Thoracic aorta (tissue), 2 donors: ENCODE data around the gene DCC. TPM values are rescaled to one million over a fixed set of nuclear protein-coding genes. Genes with fewer than 3 reads are reported as not detected.

Experiments
- ATAC-seq: fragments of 150-250 bp; one replicate; pipeline ENCODE4 v1.8.0; 2017; ENCODE audit warnings: low read depth; ENCODE audit not compliant: insufficient number of reproducible peaks, low FRiP score
- DNase-seq: peaks from one replicate; pipeline ENCODE4 v3.0.0-alpha.2; 2020; ENCODE audit warnings: low spot score
- H3K27ac ChIP-seq, 2 donors: fragments of 200-600 bp; sonication (generic); 1 replicate in 1 of 2; 2 replicates in 1 of 2; pipeline ENCODE4 v1.5.1; 2016; ENCODE audit warnings: mild to moderate bottlenecking in 2 of 2, moderate library complexity in 2 of 2
- H3K27me3 ChIP-seq: fragments of 200-600 bp; sonication (generic); replicated peaks from 2 replicates; pipeline ENCODE4 v1.6.0; 2016; ENCODE audit warnings: mild to moderate bottlenecking; ENCODE audit not compliant: insufficient read depth
- H3K36me3 ChIP-seq: fragments of 200-600 bp; sonication (generic); one replicate; pipeline ENCODE4 v1.5.1; 2016
- H3K4me1 ChIP-seq, 2 donors: fragments of 200-600 bp; sonication (generic); 1 replicate in 1 of 2; 2 replicates in 1 of 2; pipeline versions ENCODE4 v1.5.1 to v1.6.0; 2016; ENCODE audit warnings: low read depth in 2 of 2, mild to moderate bottlenecking in 1 of 2; ENCODE audit not compliant: control insufficient read depth in 1 of 2
- H3K4me3 ChIP-seq: fragments of 200-600 bp; sonication (generic); 2 replicates; pipeline ENCODE4 v1.5.1; 2016; ENCODE audit warnings: mild to moderate bottlenecking
- H3K9me3 ChIP-seq: fragments of 200-600 bp; sonication (generic); 2 replicates; pipeline ENCODE4 v1.5.1; 2016
- CTCF ChIP-seq: fragments of 200-600 bp; sonication (generic); IDR thresholded peaks from one replicate; pipeline ENCODE4 v1.5.1; 2019; ENCODE audit warnings: antibody characterized with exemption
- total RNA-seq, 2 donors: library from RNA; depleted of rRNA; stranded (reverse); fragments of >200 nt; gene quantifications; one replicate each; pipeline versions ENCODE4 v1.1.0 to v1.2.3, GENCODE V29; 2016

DCC gene
- total RNA-seq, 2 donors from 2014 or later = not detected

GRCh38 chr18:53375621-53376020 lies 1035.6 kb downstream of the DCC start:
- H3K36me3 ChIP-seq = no peaks in the 10 kb centered on the region
- no peaks in the 10 kb centered on the region for H3K4me1 ChIP-seq
- H3K27me3 ChIP-seq = no peaks in the 10 kb centered on the region
- no peak overlapping the region for H3K27ac ChIP-seq
- ATAC-seq (no peak), DNase-seq (no peak)
- H3K4me3 ChIP-seq = no peak overlapping the region
- H3K9me3 ChIP-seq = no peaks in the 10 kb centered on the region
- no peak for TF ChIP-seq CTCF

- DNase-seq (no peak), ATAC-seq (no peak)
- H3K36me3 ChIP-seq = no peaks in the 10 kb centered on the region
- H3K4me3 ChIP-seq = no peak overlapping the region
- H3K27ac ChIP-seq = no peak overlapping the region
- no peaks in the 10 kb centered on the region for H3K27me3 ChIP-seq
- no peaks in the 10 kb centered on the region for H3K4me1 ChIP-seq
- H3K9me3 ChIP-seq = no peaks in the 10 kb centered on the region
- peak; percentile 21 for TF ChIP-seq CTCF
Measured at GRCh38 chr18:53380063-53380639, 1040.2 kb downstream of the DCC start.

- Histone ChIP-seq H3K27ac (no peak overlapping the region), H3K4me1 (no peaks in the 10 kb centered on the region), H3K36me3 (no peaks in the 10 kb centered on the region), H3K9me3 (no peaks in the 10 kb centered on the region), H3K27me3 (no peaks in the 10 kb centered on the region), H3K4me3 (no peak overlapping the region)
- TF ChIP-seq CTCF = no peak
- DNase-seq (no peak), ATAC-seq (no peak)
Measured at GRCh38 chr18:53382870-53383269, 1042.9 kb downstream of the DCC start.

GRCh38 chr18:53385889-53386288 lies 1045.9 kb downstream of the DCC start:
- no peak for DNase-seq
- no peak for TF ChIP-seq CTCF
- Histone ChIP-seq H3K4me3 (no peak overlapping the region), H3K27me3 (no peaks in the 10 kb centered on the region), H3K4me1 (no peaks in the 10 kb centered on the region), H3K27ac (no peak overlapping the region), H3K9me3 (no peaks in the 10 kb centered on the region), H3K36me3 (no peaks in the 10 kb centered on the region)
- ATAC-seq = no peak

GRCh38 chr18:53387581-53387980 lies 1047.6 kb downstream of the DCC start:
- Histone ChIP-seq H3K4me1 (no peaks in the 10 kb centered on the region), H3K27me3 (no peaks in the 10 kb centered on the region), H3K9me3 (no peaks in the 10 kb centered on the region), H3K36me3 (no peaks in the 10 kb centered on the region), H3K27ac (no peak overlapping the region), H3K4me3 (no peak overlapping the region)
- DNase-seq = no peak
- no peak for TF ChIP-seq CTCF
- no peak for ATAC-seq
